ENCODE data around the gene LRRC3.

DNA sequence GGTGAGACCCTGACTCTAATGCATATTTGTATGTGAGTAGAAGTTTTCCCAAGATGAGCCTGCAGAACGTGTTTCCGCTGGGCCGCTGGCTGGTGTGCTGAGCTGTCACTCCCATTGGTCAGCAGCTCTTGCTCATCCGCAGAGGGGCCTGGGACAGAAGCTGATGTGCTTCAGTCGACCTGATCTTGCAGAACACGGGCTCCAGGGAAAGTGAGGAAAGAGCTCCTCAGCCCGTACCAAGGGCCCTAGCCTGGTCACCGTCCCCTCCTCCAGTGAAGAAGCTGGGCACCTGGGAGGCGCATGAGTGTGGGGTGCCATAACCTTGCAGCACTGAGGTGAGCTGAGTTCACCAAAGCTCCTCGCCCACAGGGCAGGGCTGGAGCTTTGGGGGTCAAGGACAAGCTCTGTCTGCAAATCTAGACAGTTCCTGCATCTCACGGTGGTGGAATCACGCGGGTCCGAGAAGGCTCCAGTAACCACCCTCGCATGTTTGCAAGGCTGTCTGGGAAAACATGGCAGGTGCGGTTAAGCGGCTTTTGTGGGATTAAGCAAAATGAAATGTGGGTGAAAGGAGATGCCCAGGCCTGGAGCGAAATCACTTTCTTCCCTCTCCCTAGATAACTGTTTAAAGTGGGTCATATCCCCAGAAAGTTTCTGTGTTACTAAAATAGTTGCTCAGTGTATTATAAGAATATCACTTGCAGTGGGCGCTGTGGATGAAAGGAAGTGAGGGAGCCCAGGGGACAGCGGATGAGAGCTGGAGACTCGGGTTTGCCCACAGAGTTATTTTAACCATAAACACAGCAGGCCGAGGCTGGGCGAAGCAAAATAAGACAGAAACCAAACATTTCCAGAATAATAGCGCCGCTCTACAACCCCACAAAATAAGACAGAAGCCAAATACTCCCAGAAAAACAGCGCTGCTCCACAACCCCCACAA, 33.1 kb upstream of the LRRC3 start:
- no peak for TF ChIP-seq CTCF (IDR thresholded peaks at IDR 0.05)
- no peak for TF ChIP-seq POLR2A (IDR thresholded peaks at IDR 0.05)
